Choroid plexus epithelial cell (primary cell): ENCODE results near the gene MFAP3.

Experiments used
- DNase-seq: peaks from one replicate; pipeline ENCODE4 v3.0.0-alpha.2; 2010; ENCODE audit warnings: low read depth
- H3K4me3 ChIP-seq: 2 replicates; pipeline ENCODE4 v1.5.1; 2011; ENCODE audit warnings: low read depth, mild to moderate bottlenecking, control low read depth, low read length, moderate library complexity
- CTCF ChIP-seq: conservative IDR thresholded peaks from 2 replicates; pipeline ENCODE4 v1.5.1; 2011; ENCODE audit warnings: low read depth, mild to moderate bottlenecking, control low read depth, inconsistent platforms, low read length, moderate library complexity

The MFAP3 gene

GRCh38 chr5:154038707-154039457 lies at the start of gene MFAP3, which contains the start of gene FAM114A2:
Gene MFAP3, plus strand, starts transcription at chr5:154038967. Its CDS starts 10,756 bp downstream, at chr5:154049723.
Gene FAM114A2, minus strand, starts transcription at chr5:154038910. Its CDS starts 3,957 bp downstream, at chr5:154034953.
- no peak for TF ChIP-seq CTCF
- peak within 1 kb of the TSS; percentile 80 for H3K4me3 ChIP-seq
- DNase-seq, result peak; percentile 85

- no peak for TF ChIP-seq CTCF
- no peak for DNase-seq
Measured at GRCh38 chr5:153991168-153991567, 47.6 kb upstream of the MFAP3 start.

GRCh38 chr5:153998010-153998409 lies 40.8 kb upstream of the MFAP3 start:
- no peak overlapping the region for H3K4me3 ChIP-seq
- DNase-seq, result no peak
- TF ChIP-seq CTCF, result no peak

More at GRCh38 chr5:153991168-153991567, 47.6 kb upstream of the MFAP3 start:
- H3K4me3 ChIP-seq, result no peak overlapping the region

GRCh38 chr5:153998768-153999167 lies 40.0 kb upstream of the MFAP3 start:
- no peak for TF ChIP-seq CTCF
- H3K4me3 ChIP-seq, result no peak overlapping the region
- no peak for DNase-seq

GRCh38 chr5:153999995-154000394 lies 38.8 kb upstream of the MFAP3 start:
- no peak overlapping the region for H3K4me3 ChIP-seq
- TF ChIP-seq CTCF, result no peak
- DNase-seq, result no peak

GRCh38 chr5:154000703-154001102 lies 38.1 kb upstream of the MFAP3 start:
- no peak for TF ChIP-seq CTCF
- DNase-seq, result no peak
- no peak overlapping the region for H3K4me3 ChIP-seq

GRCh38 chr5:154002093-154002492 lies 36.7 kb upstream of the MFAP3 start:
- no peak overlapping the region for H3K4me3 ChIP-seq
- peak; percentile 18 for DNase-seq
- no peak for TF ChIP-seq CTCF
